GM12878 (cell line): ENCODE results near the gene RHBDD1. TPM values are rescaled to one million over a fixed set of nuclear protein-coding genes. Genes with fewer than 3 reads are reported as not detected.

ENCODE experiments used
- ATAC-seq: fragments of 200-7000 bp; cut with Tn5 transposase; 3 replicates; pipeline ENCODE4 v1.9.1; 2020; ENCODE audit warnings: mild to moderate bottlenecking, moderate library complexity
- BruUV-seq: library from RNA; stranded (reverse); fragments of 400-500 nt; replicated peaks from 2 replicates; lab custom pipeline; 2021; lab: Mats Ljungman, UMichigan
- CTCF ChIA-PET: fragments of 300-600 bp; sonication (Branson Sonifier 250); formaldehyde crosslinking; extraction: SDS; loops from one replicate; lab custom pipeline; 2021; ENCODE audit warnings: inconsistent platforms; lab: Yijun Ruan, JAX
- POLR2A ChIA-PET: fragments of 350-600 bp; formaldehyde crosslinking; extraction: SDS; loops from one replicate; lab custom pipeline; 2021; ENCODE audit warnings: inconsistent platforms; lab: Charles Lee
- RAD21 ChIA-PET: fragments of 300-600 bp; sonication (Branson Sonifier 250); formaldehyde crosslinking; loops from one replicate; lab custom pipeline; 2023; ENCODE audit warnings: antibody characterized with exemption; ENCODE audit not compliant: unreplicated experiment; lab: Charles Lee
- SMC1A ChIA-PET: fragments of 300-600 bp; sonication (Branson Sonifier 250); formaldehyde crosslinking; loops from one replicate; lab custom pipeline; 2023; ENCODE audit not compliant: unreplicated experiment, uncharacterized antibody; lab: Charles Lee
- DNase-seq: peaks from one replicate; pipeline ENCODE4 v3.0.0-alpha.2; 2011; ENCODE audit warnings: low read depth, low spot score
- FAIRE-seq: peaks from 3 replicates; lab custom pipeline; 2011; peaks lifted over from hg19 to GRCh38; lab: Jason Lieb, UNC
- H2AFZ ChIP-seq: 2 replicates; pipeline ENCODE4 v1.6.0; 2011; ENCODE audit warnings: low read depth, low read length, control low read depth; ENCODE audit not compliant: control insufficient read depth
- H3K27ac ChIP-seq: 2 replicates; pipeline ENCODE4 v1.5.1; 2011; ENCODE audit warnings: control low read depth; ENCODE audit not compliant: control insufficient read depth, insufficient read depth
- H3K27me3 ChIP-seq, 2 experiments: replicated peaks in 1 of 2; 2 replicates each; pipeline versions ENCODE4 v1.6.0 to v1.6.1; 2011; ENCODE audit warnings: low read length in 1 of 2; ENCODE audit not compliant: control insufficient read depth in 2 of 2, insufficient read depth in 2 of 2
- H3K36me3 ChIP-seq, 2 experiments: 2 replicates each; pipeline ENCODE4 v1.5.1; 2011; ENCODE audit warnings: low read length in 1 of 2; ENCODE audit not compliant: control insufficient read depth in 2 of 2, insufficient read depth in 2 of 2
- H3K4me1 ChIP-seq: 2 replicates; pipeline ENCODE4 v1.6.1; 2011; ENCODE audit warnings: mild to moderate bottlenecking, low read length, moderate library complexity, mixed read lengths; ENCODE audit not compliant: control insufficient read depth, insufficient read depth
- H3K4me2 ChIP-seq: 2 replicates; pipeline ENCODE4 v1.6.0; 2011; ENCODE audit warnings: control low read depth; ENCODE audit not compliant: control insufficient read depth, insufficient read depth
- H3K4me3 ChIP-seq: fragments of 200-600 bp; sonication (generic); 2 replicates; pipeline ENCODE4 v1.5.1; 2016
- H3K79me2 ChIP-seq: 2 replicates; pipeline ENCODE4 v1.6.0; 2011; ENCODE audit warnings: low read length; ENCODE audit not compliant: control insufficient read depth, insufficient read depth
- H3K9ac ChIP-seq: 2 replicates; pipeline ENCODE4 v1.8.0; 2011; ENCODE audit warnings: low read length, control low read depth, mixed read lengths; ENCODE audit not compliant: control insufficient read depth, insufficient read depth
- H3K9me3 ChIP-seq: replicated peaks from 3 replicates; pipeline ENCODE4 v1.5.1; 2011; ENCODE audit warnings: mild to moderate bottlenecking, low read length; ENCODE audit not compliant: control insufficient read depth, insufficient read depth
- H4K20me1 ChIP-seq: 2 replicates; pipeline ENCODE4 v1.6.0; 2011; ENCODE audit not compliant: control insufficient read depth, insufficient read depth
- BMI1 ChIP-seq: fragments of 450-650 bp; IDR thresholded peaks from 2 replicates; pipeline ENCODE4 v1.6.1; 2016; ENCODE audit warnings: mild to moderate bottlenecking, moderate library complexity, borderline replicate concordance
- CBFB ChIP-seq: IDR thresholded peaks from 2 replicates; pipeline ENCODE4 v1.6.1; 2016; ENCODE audit warnings: antibody characterized with exemption, low read depth
- CTCF ChIP-seq, 3 experiments: IDR thresholded peaks in 2 of 3; conservative IDR thresholded peaks in 1 of 3; 2 replicates each; pipeline ENCODE4 v1.5.1; 2011; ENCODE audit warnings: low read depth in 3 of 3, low read length in 3 of 3, mild to moderate bottlenecking in 3 of 3, control low read depth in 2 of 3, moderate library complexity in 2 of 3, inconsistent platforms in 1 of 3, mixed read lengths in 1 of 3; ENCODE audit not compliant: control insufficient read depth in 2 of 3, insufficient read depth in 1 of 3; ENCODE audit errors: extremely low read depth in 1 of 3
- CUX1 ChIP-seq: IDR thresholded peaks from 2 replicates; pipeline ENCODE4 v1.6.1; 2012; ENCODE audit warnings: improper control_type of control experiment, low read depth, low read length; ENCODE audit not compliant: insufficient replicate concordance
- FOXM1 ChIP-seq: IDR thresholded peaks from 2 replicates; pipeline ENCODE4 v1.6.1; 2012; ENCODE audit warnings: low read depth, mild to moderate bottlenecking, inconsistent platforms, low read length, moderate library complexity
- HDAC6 ChIP-seq: fragments of 200-600 bp; sonication (generic); IDR thresholded peaks from one replicate; pipeline ENCODE4 v1.8.0; 2017; ENCODE audit warnings: antibody characterized with exemption; ENCODE audit not compliant: unreplicated experiment
- JUND ChIP-seq: IDR thresholded peaks from 2 replicates; pipeline ENCODE4 v1.6.1; 2012; ENCODE audit warnings: low read depth, mild to moderate bottlenecking, low read length, improper control_type of control experiment, moderate library complexity
- NR2F1 ChIP-seq: fragments of 450-650 bp; conservative IDR thresholded peaks from 2 replicates; pipeline ENCODE4 v1.6.1; 2017; ENCODE audit warnings: mild to moderate bottlenecking
- RAD21 ChIP-seq: IDR thresholded peaks from 2 replicates; pipeline ENCODE4 v1.6.1; 2011; ENCODE audit warnings: mild to moderate bottlenecking, low read depth, low read length, moderate library complexity; ENCODE audit not compliant: insufficient read depth
- SIN3A ChIP-seq: IDR thresholded peaks from 2 replicates; pipeline ENCODE4 v1.6.1; 2012; ENCODE audit warnings: low read depth, low read length, improper control_type of control experiment
- SREBF2 ChIP-seq: IDR thresholded peaks from 2 replicates; pipeline ENCODE4 v1.6.1; 2012; ENCODE audit warnings: mild to moderate bottlenecking, low read length
- TAF1 ChIP-seq: IDR thresholded peaks from 2 replicates; pipeline ENCODE4 v1.6.1; 2011; ENCODE audit warnings: mild to moderate bottlenecking, low read depth, low read length, borderline replicate concordance
- ZBED1 ChIP-seq: IDR thresholded peaks from 2 replicates; pipeline ENCODE4 v1.6.1; 2016; ENCODE audit warnings: borderline replicate concordance
- ZBTB11 ChIP-seq: fragments of 450-650 bp; formaldehyde crosslinking; IDR thresholded peaks from 2 replicates; pipeline ENCODE4 v1.5.0; 2022; ENCODE audit warnings: mild to moderate bottlenecking, missing genetic modification characterization
- ZNF274 ChIP-seq: IDR thresholded peaks from one replicate; pipeline ENCODE4 v1.8.0; 2011; ENCODE audit not compliant: insufficient read length, insufficient read depth
- WGBS: methylation state at CpG from one replicate; pipeline ENCODE4 v1.1.6; 2016; ENCODE audit warnings: low lambda C conversion rate; ENCODE audit not compliant: insufficient replicate concordance, insufficient coverage; ENCODE audit errors: missing lambda C conversion rate; 5-methylcytosine and 5-hydroxymethylcytosine counted together
- in situ Hi-C: fragments of 300-500 bp; cut with MboI; formaldehyde crosslinking; loops from 9 replicates; pipeline ENCODE4 v1.14.3; 2018; ENCODE audit warnings: mixed read lengths
- intact Hi-C: fragments of 100-400 bp; cut with micrococcal nuclease; formaldehyde crosslinking; loops from one replicate; pipeline ENCODE4 v1.14.2; 2022; ENCODE audit not compliant: unreplicated experiment
- polyA plus RNA-seq, 11 experiments: library from polyadenylated mRNA; depleted of rRNA in 4 of 11; unstranded in 6 of 11; stranded (reverse) in 5 of 11; fragments of >200 nt; fragmentation: Nextera tagmentation in 4 of 11; fragmentation: Illumina TruSeq in 1 of 11; extraction: Ambion mirVana in 4 of 11; extraction: Trizol in 1 of 11; gene quantifications; 1 replicate in 1 of 11; 2 replicates in 10 of 11; pipeline versions ENCODE4 v1.2.1 to v1.2.3, GENCODE V29; 2011 to 2016; ENCODE audit warnings: inconsistent platforms in 2 of 11, missing spikeins in 2 of 11, low read depth in 1 of 11
- total RNA-seq, 4 experiments: library from RNA; depleted of rRNA in 3 of 4; stranded (reverse); fragments of >200 nt in 3 of 4; fragmentation: Illumina TruSeq in 1 of 4; extraction: Trizol in 1 of 4; gene quantifications; 2 replicates each; pipeline versions ENCODE4 v1.2.1 to v1.2.3, GENCODE V29; 2013 to 2021

The RHBDD1 gene
- total and polyA plus RNA-seq, 10 of the 15 experiments (the other 5 are each of a cell fraction or from before 2014, with no cell fraction given): 7.1 to 36.4 (median 14.7) TPM

DNA sequence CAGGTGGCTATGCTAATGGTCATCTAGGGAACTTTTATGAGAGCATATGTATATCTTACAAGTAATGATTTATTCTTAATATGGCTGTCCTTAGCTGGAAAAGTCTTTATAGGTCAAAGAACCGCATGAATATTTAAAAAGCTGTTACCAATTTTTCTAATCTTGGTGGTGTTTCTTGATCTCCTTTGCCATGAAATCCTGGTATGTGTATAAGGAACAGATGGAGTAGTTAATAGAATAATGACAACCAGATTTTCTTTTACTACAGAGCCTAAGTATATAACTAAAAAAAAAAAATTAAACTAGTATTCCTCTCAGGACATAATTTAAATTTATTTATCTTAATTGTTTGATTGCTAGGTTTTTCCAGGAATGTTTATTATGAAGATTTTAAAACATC is 74.5 kb downstream of the RHBDD1 start:
- BruUV-seq: no TSS peak
- no peak overlapping the region for H3K27ac ChIP-seq
- H3K36me3 ChIP-seq: peaks cover 0 to 5% of the 10 kb centered on the region in 2 experiments; a peak in 2 of 4 replicates
- no peaks in the 10 kb centered on the region for H3K27me3 ChIP-seq
- ChIA-PET CTCF (no interaction called here), POLR2A (interaction anchor here (0.7 kb wide), 1 partner anchor 16 kb away, joined by 3 read pairs; no protein-coding TSS in a partner anchor), RAD21 (no interaction called here), SMC1A (interaction anchor here (0.7 to 1.1 kb wide), 2 partner anchors 72 to 108 kb away, joined by 3 to 4 read pairs; no protein-coding TSS in a partner anchor)
- H3K4me2 ChIP-seq: no peak overlapping the region
- H2AFZ ChIP-seq: no peak overlapping the region
- H3K9me3 ChIP-seq: no peaks in the 10 kb centered on the region; the same call in 2 of the 3 replicates
- ATAC-seq (no peak), FAIRE-seq (no peak), DNase-seq (no peak)
- no peaks in the 10 kb centered on the region for H4K20me1 ChIP-seq
- H3K4me1 ChIP-seq: peaks cover 31% of the 10 kb centered on the region
- H3K4me3 ChIP-seq: no peak overlapping the region
- 68% methylated on average over 1 of the region's 1 CpG for WGBS
- in situ Hi-C loops (no loop called here), intact Hi-C loops (no loop called here)
- no peak overlapping the region for H3K9ac ChIP-seq
- no peaks in the 10 kb centered on the region; the same call in 1 of the 2 replicates for H3K79me2 ChIP-seq
- TF ChIP-seq NR2F1 (no peak), ZBTB11 (CRISPR knock-in tag) (no peak), CBFB (no peak), HDAC6 (no peak), BMI1 (no peak), CUX1 (no peak), FOXM1 (no peak), SREBF2 (no peak), RAD21 (no peak), ZBED1 (no peak), TAF1 (no peak), SIN3A (no peak), CTCF (IDR thresholded peaks at IDR 0.05 in 2 of 3, conservative IDR thresholded peaks at IDR 0.05 in 1 of 3; ENCODE audit: control insufficient read depth in 2 of 3, extremely low read depth in 1 of 3, insufficient read depth in 1 of 3, low read depth in 3 of 3, low read length in 3 of 3) (no peak), ZNF274 (no peak), JUND (no peak)
